Panc1 (cell line): ENCODE measurements around the gene PRAMEF7.
"Not testable (repeated sequence)": the region's sequence is repeated elsewhere in the genome, so short reads cannot be mapped to it uniquely, and the experiment has no call there.

Experiments
- POLR2AphosphoS5 ChIP-seq: IDR thresholded peaks from 2 replicates; pipeline ENCODE4 v1.6.1; 2012; ENCODE audit warnings: mild to moderate bottlenecking, low read depth, low read length, moderate library complexity
- TF ChIP-seq, protein P1 (sequence below): fragments of 450-650 bp; IDR thresholded peaks from 2 replicates; pipeline ENCODE4 v1.5.1; 2017; ENCODE audit warnings: mild to moderate bottlenecking
- TF ChIP-seq, protein P2 (sequence below), 2 experiments: IDR thresholded peaks; 2 replicates each; pipeline ENCODE4 v1.6.1; 2011 to 2012; ENCODE audit warnings: low read depth in 2 of 2, control low read depth in 1 of 2, low read length in 1 of 2, mild to moderate bottlenecking in 1 of 2, moderate library complexity in 1 of 2; ENCODE audit not compliant: insufficient read depth in 1 of 2

DNA sequence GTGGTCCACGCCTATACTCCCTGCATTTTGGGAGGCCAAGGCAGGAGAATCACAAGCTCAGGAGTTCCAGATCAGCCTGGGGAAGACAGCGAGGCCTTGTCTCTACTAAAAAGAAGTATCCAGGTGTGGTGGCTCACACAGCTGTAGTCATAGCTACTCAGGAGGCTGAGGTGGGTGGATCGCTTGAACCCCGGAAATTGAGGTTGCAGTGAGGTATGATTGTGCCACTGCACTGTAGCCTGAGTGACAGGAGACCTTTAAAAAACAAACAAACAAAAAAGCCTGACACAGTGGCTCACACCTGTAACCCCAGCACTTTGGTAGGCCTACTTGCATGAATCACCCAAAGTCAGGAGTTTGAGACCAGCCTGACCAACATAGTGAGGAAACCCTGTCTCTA, 38.0 kb upstream of the PRAMEF7 start:
- TF ChIP-seq, protein P1, sequence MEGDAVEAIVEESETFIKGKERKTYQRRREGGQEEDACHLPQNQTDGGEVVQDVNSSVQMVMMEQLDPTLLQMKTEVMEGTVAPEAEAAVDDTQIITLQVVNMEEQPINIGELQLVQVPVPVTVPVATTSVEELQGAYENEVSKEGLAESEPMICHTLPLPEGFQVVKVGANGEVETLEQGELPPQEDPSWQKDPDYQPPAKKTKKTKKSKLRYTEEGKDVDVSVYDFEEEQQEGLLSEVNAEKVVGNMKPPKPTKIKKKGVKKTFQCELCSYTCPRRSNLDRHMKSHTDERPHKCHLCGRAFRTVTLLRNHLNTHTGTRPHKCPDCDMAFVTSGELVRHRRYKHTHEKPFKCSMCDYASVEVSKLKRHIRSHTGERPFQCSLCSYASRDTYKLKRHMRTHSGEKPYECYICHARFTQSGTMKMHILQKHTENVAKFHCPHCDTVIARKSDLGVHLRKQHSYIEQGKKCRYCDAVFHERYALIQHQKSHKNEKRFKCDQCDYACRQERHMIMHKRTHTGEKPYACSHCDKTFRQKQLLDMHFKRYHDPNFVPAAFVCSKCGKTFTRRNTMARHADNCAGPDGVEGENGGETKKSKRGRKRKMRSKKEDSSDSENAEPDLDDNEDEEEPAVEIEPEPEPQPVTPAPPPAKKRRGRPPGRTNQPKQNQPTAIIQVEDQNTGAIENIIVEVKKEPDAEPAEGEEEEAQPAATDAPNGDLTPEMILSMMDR, result not testable (repeated sequence)
- TF ChIP-seq, protein P2, sequence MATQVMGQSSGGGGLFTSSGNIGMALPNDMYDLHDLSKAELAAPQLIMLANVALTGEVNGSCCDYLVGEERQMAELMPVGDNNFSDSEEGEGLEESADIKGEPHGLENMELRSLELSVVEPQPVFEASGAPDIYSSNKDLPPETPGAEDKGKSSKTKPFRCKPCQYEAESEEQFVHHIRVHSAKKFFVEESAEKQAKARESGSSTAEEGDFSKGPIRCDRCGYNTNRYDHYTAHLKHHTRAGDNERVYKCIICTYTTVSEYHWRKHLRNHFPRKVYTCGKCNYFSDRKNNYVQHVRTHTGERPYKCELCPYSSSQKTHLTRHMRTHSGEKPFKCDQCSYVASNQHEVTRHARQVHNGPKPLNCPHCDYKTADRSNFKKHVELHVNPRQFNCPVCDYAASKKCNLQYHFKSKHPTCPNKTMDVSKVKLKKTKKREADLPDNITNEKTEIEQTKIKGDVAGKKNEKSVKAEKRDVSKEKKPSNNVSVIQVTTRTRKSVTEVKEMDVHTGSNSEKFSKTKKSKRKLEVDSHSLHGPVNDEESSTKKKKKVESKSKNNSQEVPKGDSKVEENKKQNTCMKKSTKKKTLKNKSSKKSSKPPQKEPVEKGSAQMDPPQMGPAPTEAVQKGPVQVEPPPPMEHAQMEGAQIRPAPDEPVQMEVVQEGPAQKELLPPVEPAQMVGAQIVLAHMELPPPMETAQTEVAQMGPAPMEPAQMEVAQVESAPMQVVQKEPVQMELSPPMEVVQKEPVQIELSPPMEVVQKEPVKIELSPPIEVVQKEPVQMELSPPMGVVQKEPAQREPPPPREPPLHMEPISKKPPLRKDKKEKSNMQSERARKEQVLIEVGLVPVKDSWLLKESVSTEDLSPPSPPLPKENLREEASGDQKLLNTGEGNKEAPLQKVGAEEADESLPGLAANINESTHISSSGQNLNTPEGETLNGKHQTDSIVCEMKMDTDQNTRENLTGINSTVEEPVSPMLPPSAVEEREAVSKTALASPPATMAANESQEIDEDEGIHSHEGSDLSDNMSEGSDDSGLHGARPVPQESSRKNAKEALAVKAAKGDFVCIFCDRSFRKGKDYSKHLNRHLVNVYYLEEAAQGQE (IDR thresholded peaks at IDR 0.05; ENCODE audit: insufficient read depth in 1 of 2, low read depth in 2 of 2, low read length in 1 of 2), result not testable (repeated sequence)
- TF ChIP-seq POLR2AphosphoS5, result not testable (repeated sequence)
